Liver (tissue), 9 donors: ENCODE data around the gene FLAD1. TPM values are rescaled to one million over a fixed set of nuclear protein-coding genes. Genes with fewer than 3 reads are reported as not detected.

Experiments used
- DNase-seq: peaks from one replicate; pipeline ENCODE4 v3.0.0-alpha.2; 2017; ENCODE audit warnings: low spot score
- H3K27ac ChIP-seq, 2 donors: one replicate each; pipeline ENCODE4 v1.7.0; 2013; ENCODE audit warnings: inconsistent platforms in 2 of 2, low read length in 2 of 2, control low read depth in 1 of 2, low read depth in 1 of 2, mild to moderate bottlenecking in 1 of 2
- H3K27me3 ChIP-seq, 4 donors: one replicate each; pipeline versions ENCODE4 v1.6.1 to v1.7.0; 2013; ENCODE audit warnings: low read length in 3 of 4, inconsistent platforms in 1 of 4, mild to moderate bottlenecking in 1 of 4, moderate library complexity in 1 of 4; ENCODE audit not compliant: control insufficient read depth in 4 of 4, insufficient read depth in 4 of 4
- H3K36me3 ChIP-seq, 4 donors: one replicate each; pipeline versions ENCODE4 v1.6.1 to v1.7.0; 2013; ENCODE audit warnings: low read length in 3 of 4, mild to moderate bottlenecking in 3 of 4, low read depth in 1 of 4, moderate library complexity in 1 of 4; ENCODE audit not compliant: control insufficient read depth in 4 of 4, insufficient read depth in 3 of 4
- H3K4me1 ChIP-seq, 4 donors: one replicate each; pipeline versions ENCODE4 v1.6.1 to v1.7.0; 2013; ENCODE audit warnings: low read length in 3 of 4, mild to moderate bottlenecking in 3 of 4, moderate library complexity in 1 of 4; ENCODE audit not compliant: control insufficient read depth in 4 of 4, insufficient read depth in 4 of 4
- H3K4me3 ChIP-seq, 3 donors: one replicate each; pipeline versions ENCODE4 v1.6.1 to v1.7.0; 2013; ENCODE audit warnings: low read length in 3 of 3, control low read depth in 1 of 3, low read depth in 1 of 3, mild to moderate bottlenecking in 1 of 3
- H3K9ac ChIP-seq, 2 donors: one replicate each; pipeline ENCODE4 v1.7.0; 2013; ENCODE audit warnings: low read length in 2 of 2, mild to moderate bottlenecking in 2 of 2, moderate library complexity in 2 of 2, control low read depth in 1 of 2, low read depth in 1 of 2
- H3K9me3 ChIP-seq, 4 donors: one replicate each; pipeline versions ENCODE4 v1.6.1 to v1.7.0; 2013; ENCODE audit warnings: low read length in 3 of 4; ENCODE audit not compliant: control insufficient read depth in 4 of 4
- FOXA1 ChIP-seq: IDR thresholded peaks from 2 replicates; pipeline ENCODE4 v1.6.1; 2016; ENCODE audit warnings: antibody characterized with exemption
- FOXA2 ChIP-seq: IDR thresholded peaks from 2 replicates; pipeline ENCODE4 v1.6.1; 2016; ENCODE audit warnings: antibody characterized with exemption
- GABPA ChIP-seq, 2 donors: IDR thresholded peaks in 1 of 2; conservative IDR thresholded peaks in 1 of 2; 2 replicates each; pipeline ENCODE4 v1.6.1; 2016; ENCODE audit warnings: antibody characterized with exemption in 2 of 2, mild to moderate bottlenecking in 1 of 2, moderate library complexity in 1 of 2
- HNF4A ChIP-seq, 2 donors: conservative IDR thresholded peaks; 2 replicates each; pipeline ENCODE4 v1.6.1; 2016; ENCODE audit warnings: antibody characterized with exemption in 2 of 2, mild to moderate bottlenecking in 2 of 2
- HNF4G ChIP-seq: IDR thresholded peaks from 2 replicates; pipeline ENCODE4 v1.6.1; 2016; ENCODE audit warnings: antibody characterized with exemption
- JUND ChIP-seq, 2 donors: IDR thresholded peaks; 2 replicates each; pipeline ENCODE4 v1.6.1; 2016; ENCODE audit warnings: antibody characterized with exemption in 2 of 2
- NR2F2 ChIP-seq: IDR thresholded peaks from 2 replicates; pipeline ENCODE4 v1.6.1; 2016; ENCODE audit warnings: antibody characterized with exemption
- RAD21 ChIP-seq, 2 donors: IDR thresholded peaks; 2 replicates each; pipeline ENCODE4 v1.6.1; 2016; ENCODE audit warnings: antibody characterized with exemption in 2 of 2, mild to moderate bottlenecking in 2 of 2
- RXRA ChIP-seq, 2 donors: IDR thresholded peaks; 2 replicates each; pipeline ENCODE4 v1.6.1; 2017 to 2018; ENCODE audit warnings: antibody characterized with exemption in 2 of 2, mild to moderate bottlenecking in 1 of 2
- SP1 ChIP-seq: IDR thresholded peaks from 2 replicates; pipeline ENCODE4 v1.6.1; 2018; ENCODE audit warnings: antibody characterized with exemption, mild to moderate bottlenecking
- YY1 ChIP-seq: IDR thresholded peaks from 2 replicates; pipeline ENCODE4 v1.6.1; 2016; ENCODE audit warnings: antibody characterized with exemption, mild to moderate bottlenecking
- WGBS: extraction: QIAGEN DNeasy Blood & Tissue Kit; methylation state at CpG from one replicate; pipeline ENCODE4 v1.1.7; 2013; 5-methylcytosine and 5-hydroxymethylcytosine counted together
- polyA plus RNA-seq, 2 donors: library from polyadenylated mRNA; stranded (reverse) in 1 of 2; unstranded in 1 of 2; fragments of 200-250 nt in 1 of 2; fragments of >200 nt in 1 of 2; fragmentation: Nextera tagmentation in 1 of 2; extraction: Ambion mirVana in 1 of 2; gene quantifications; one replicate each; pipeline versions ENCODE4 v1.2.1 to v1.2.3, GENCODE V29; 2013 to 2015
- total RNA-seq, 2 donors: library from RNA; depleted of rRNA; stranded (reverse); fragments of >200 nt; gene quantifications; one replicate each; pipeline ENCODE4 v1.2.3, GENCODE V29; 2014
- TF ChIP-seq, protein P1 (sequence below): IDR thresholded peaks from 2 replicates; pipeline ENCODE4 v1.6.1; 2016; ENCODE audit warnings: antibody characterized with exemption
- TF ChIP-seq, protein P2 (sequence below): IDR thresholded peaks from 2 replicates; pipeline ENCODE4 v1.6.1; 2016; ENCODE audit warnings: antibody characterized with exemption
- TF ChIP-seq, protein P3 (sequence below): IDR thresholded peaks from 2 replicates; pipeline ENCODE4 v1.6.1; 2016; ENCODE audit warnings: antibody characterized with exemption
- donor health status: healthy.
- donor health status: healthy.
- donor health status: healthy.
- donor health status: healthy.
- donor health status: healthy.

FLAD1 gene
- total and polyA plus RNA-seq, 4 donors = 10.4 to 31.6 (median 22.5) TPM

- H3K4me3 ChIP-seq = no peak overlapping the region
- TF ChIP-seq, protein P1, sequence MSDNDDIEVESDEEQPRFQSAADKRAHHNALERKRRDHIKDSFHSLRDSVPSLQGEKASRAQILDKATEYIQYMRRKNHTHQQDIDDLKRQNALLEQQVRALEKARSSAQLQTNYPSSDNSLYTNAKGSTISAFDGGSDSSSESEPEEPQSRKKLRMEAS = no peak
- no peak for TF ChIP-seq JUND (IDR thresholded peaks at IDR 0.05)
- TF ChIP-seq RXRA (IDR thresholded peaks at IDR 0.05) = no peak
- H3K27me3 ChIP-seq = no peaks in the 10 kb centered on the region
- H3K9ac ChIP-seq = no peak overlapping the region
- no peak for DNase-seq
- H3K27ac ChIP-seq = no peak overlapping the region
- no peaks in the 10 kb centered on the region for H3K9me3 ChIP-seq
- H3K4me1 ChIP-seq = peaks cover 3 to 46% (median 20%) of the 10 kb centered on the region in 4 donors
- H3K36me3 ChIP-seq = peaks cover 3 to 19% (median 9%) of the 10 kb centered on the region in 4 donors
- 91% methylated on average over 8 of the region's 8 CpGs for WGBS
These were observed 35.6 kb downstream of the FLAD1 start for GRCh38 chr1:155018617-155019348.

- no peak for DNase-seq
- H3K27ac ChIP-seq = no peak overlapping the region
- no peak overlapping the region for H3K4me3 ChIP-seq
- H3K36me3 ChIP-seq = peaks cover 3 to 12% (median 5%) of the 10 kb centered on the region in 4 donors
- no peak overlapping the region for H3K9ac ChIP-seq
- H3K27me3 ChIP-seq = no peaks in the 10 kb centered on the region
- no peak for TF ChIP-seq NR2F2
- TF ChIP-seq SP1 = no peak
- no peak for TF ChIP-seq GABPA (IDR thresholded peaks at IDR 0.05 in 1 of 2, conservative IDR thresholded peaks at IDR 0.05 in 1 of 2)
- no peak for TF ChIP-seq JUND (IDR thresholded peaks at IDR 0.05)
- TF ChIP-seq HNF4A (conservative IDR thresholded peaks at IDR 0.05) = no peak
- TF ChIP-seq RXRA (IDR thresholded peaks at IDR 0.05) = no peak
- TF ChIP-seq RAD21 (IDR thresholded peaks at IDR 0.05) = no peak
- TF ChIP-seq FOXA1 = no peak
- TF ChIP-seq HNF4G = no peak
- no peak for TF ChIP-seq FOXA2
- no peak for TF ChIP-seq YY1
- TF ChIP-seq, protein P1 = no peak
- TF ChIP-seq, protein P2, sequence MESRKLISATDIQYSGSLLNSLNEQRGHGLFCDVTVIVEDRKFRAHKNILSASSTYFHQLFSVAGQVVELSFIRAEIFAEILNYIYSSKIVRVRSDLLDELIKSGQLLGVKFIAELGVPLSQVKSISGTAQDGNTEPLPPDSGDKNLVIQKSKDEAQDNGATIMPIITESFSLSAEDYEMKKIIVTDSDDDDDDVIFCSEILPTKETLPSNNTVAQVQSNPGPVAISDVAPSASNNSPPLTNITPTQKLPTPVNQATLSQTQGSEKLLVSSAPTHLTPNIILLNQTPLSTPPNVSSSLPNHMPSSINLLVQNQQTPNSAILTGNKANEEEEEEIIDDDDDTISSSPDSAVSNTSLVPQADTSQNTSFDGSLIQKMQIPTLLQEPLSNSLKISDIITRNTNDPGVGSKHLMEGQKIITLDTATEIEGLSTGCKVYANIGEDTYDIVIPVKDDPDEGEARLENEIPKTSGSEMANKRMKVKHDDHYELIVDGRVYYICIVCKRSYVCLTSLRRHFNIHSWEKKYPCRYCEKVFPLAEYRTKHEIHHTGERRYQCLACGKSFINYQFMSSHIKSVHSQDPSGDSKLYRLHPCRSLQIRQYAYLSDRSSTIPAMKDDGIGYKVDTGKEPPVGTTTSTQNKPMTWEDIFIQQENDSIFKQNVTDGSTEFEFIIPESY = no peak
- TF ChIP-seq, protein P3, sequence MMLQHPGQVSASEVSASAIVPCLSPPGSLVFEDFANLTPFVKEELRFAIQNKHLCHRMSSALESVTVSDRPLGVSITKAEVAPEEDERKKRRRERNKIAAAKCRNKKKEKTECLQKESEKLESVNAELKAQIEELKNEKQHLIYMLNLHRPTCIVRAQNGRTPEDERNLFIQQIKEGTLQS = no peak
- no peaks in the 10 kb centered on the region for H3K9me3 ChIP-seq
- H3K4me1 ChIP-seq = peaks cover 5 to 46% (median 17%) of the 10 kb centered on the region in 4 donors
- WGBS = 84% methylated on average over 11 of the region's 11 CpGs
These were observed 36.5 kb downstream of the FLAD1 start for GRCh38 chr1:155019377-155020245.
